HEK293 (cell line): ENCODE data around the gene SLC35A4.

Experiments
- ZNF18 ChIP-seq: fragments of 450-650 bp; formaldehyde crosslinking; IDR thresholded peaks from 2 replicates; pipeline ENCODE4 v1.5.1; 2016; ENCODE audit warnings: missing biosample characterization, missing genetic modification characterization
- ZNF274 ChIP-seq, 2 experiments: fragments of 200-500 bp in 1 of 2; fragments of 450-650 bp in 1 of 2; sonication (Bioruptor generic) in 1 of 2; formaldehyde crosslinking in 1 of 2; IDR thresholded peaks; 2 replicates each; pipeline versions ENCODE4 v1.5.1 to v1.6.1; 2014 to 2016; ENCODE audit warnings: borderline replicate concordance in 1 of 2, inconsistent platforms in 1 of 2, low read length in 1 of 2, missing biosample characterization in 1 of 2, missing genetic modification characterization in 1 of 2
- ZNF48 ChIP-seq: fragments of 450-650 bp; formaldehyde crosslinking; IDR thresholded peaks from 2 replicates; pipeline ENCODE4 v1.5.1; 2016; ENCODE audit warnings: missing biosample characterization, missing genetic modification characterization
- TF ChIP-seq, protein P1 (sequence below): fragments of 450-650 bp; formaldehyde crosslinking; IDR thresholded peaks from 2 replicates; pipeline ENCODE4 v1.5.1; 2016; ENCODE audit warnings: missing biosample characterization, missing genetic modification characterization

GRCh38 chr5:140556438-140556837 lies 8.2 kb upstream of the SLC35A4 start:
- TF ChIP-seq ZNF48 = no peak
- no peak for TF ChIP-seq ZNF18 (tag by site-specific recombination)
- TF ChIP-seq, protein P1, sequence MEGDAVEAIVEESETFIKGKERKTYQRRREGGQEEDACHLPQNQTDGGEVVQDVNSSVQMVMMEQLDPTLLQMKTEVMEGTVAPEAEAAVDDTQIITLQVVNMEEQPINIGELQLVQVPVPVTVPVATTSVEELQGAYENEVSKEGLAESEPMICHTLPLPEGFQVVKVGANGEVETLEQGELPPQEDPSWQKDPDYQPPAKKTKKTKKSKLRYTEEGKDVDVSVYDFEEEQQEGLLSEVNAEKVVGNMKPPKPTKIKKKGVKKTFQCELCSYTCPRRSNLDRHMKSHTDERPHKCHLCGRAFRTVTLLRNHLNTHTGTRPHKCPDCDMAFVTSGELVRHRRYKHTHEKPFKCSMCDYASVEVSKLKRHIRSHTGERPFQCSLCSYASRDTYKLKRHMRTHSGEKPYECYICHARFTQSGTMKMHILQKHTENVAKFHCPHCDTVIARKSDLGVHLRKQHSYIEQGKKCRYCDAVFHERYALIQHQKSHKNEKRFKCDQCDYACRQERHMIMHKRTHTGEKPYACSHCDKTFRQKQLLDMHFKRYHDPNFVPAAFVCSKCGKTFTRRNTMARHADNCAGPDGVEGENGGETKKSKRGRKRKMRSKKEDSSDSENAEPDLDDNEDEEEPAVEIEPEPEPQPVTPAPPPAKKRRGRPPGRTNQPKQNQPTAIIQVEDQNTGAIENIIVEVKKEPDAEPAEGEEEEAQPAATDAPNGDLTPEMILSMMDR (tag by site-specific recombination) = no peak
- no peak for TF ChIP-seq ZNF274 (IDR thresholded peaks at IDR 0.05; ENCODE audit: low read length)
- TF ChIP-seq ZNF274 (tag by site-specific recombination; IDR thresholded peaks at IDR 0.05; ENCODE audit: borderline replicate concordance) = no peak
